ENCODE results near the gene BPIFB2.
"Not testable (repeated sequence)": the region's sequence is repeated elsewhere in the genome, so short reads cannot be mapped to it uniquely, and the experiment has no call there.

Gene BPIFB2

GRCh38 chr20:32971703-32972161 is 35.8 kb upstream of the BPIFB2 start:
- no peak for DNase-seq

DNA sequence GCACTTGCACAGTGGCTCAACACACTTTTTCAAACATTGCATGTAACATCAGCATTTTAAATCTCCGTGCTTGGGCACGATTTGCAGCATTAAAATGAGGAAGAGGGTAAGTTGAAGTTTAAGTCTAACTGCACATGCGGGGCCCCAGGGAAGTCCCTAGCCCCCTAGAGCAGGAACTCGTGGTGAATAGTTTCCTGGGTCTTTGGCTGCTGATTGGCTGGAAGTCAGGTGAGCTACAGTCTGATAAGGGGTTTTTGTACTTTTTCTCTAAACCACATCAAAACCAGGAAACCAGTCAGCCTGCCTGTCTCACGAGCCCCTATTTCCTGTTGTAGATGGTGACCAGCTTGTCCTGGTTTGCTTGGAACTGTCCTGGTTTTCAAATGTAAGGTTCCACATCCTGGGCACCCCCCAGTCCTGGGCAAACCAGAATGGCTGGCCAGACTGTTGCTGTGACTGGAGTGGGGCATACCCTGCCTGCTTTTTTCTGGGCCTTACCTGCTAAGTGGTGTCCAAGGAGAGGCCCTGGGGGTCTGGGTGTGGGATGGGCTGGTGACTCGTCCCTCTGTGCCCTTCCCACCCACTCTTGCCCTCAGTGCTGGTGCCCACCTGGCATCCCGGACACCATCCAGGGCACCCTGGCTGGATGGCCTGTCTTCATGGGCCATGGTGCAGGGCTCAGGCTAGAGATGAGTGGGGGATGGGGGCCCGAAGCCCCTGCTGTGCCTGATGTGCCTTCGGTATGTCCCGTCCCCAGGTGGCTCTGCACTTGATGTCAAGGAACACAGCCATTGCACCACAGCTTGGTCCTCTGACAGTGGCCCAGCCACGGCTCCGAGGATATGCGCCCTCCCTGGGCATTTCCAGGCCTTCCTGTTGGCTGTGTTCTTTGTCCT is 35.1 kb upstream of the BPIFB2 start:
- no peak for DNase-seq

DNA sequence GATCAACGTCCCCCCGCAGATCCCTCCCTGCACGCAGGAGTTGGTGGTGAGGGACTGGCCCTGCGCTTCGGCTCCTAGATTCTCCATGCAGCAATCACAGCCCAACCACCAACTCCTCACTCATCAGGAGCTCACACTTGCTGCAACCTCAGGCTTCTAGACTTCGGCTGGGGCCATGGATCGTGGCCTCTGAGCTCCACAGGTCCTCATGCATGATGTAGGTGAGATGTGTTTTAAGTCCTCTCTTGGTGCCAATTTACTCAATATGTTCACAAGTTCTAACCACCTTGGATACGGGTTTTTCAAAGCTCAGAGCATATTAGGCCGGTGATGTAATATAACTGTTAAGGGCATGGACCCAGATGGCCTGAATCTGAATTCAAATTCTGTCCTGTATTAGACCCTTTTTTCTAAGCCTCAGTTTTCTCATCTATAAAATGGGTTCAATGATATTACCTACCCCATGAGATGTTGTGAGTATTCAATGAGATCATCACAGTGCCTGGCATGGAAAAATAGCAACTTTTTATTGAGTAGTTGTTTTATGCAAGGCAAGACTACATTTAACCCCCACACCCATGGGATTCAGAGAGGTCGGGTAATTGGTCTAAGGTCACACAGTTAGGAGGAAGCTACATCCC is 34.3 kb upstream of the BPIFB2 start:
- DNase-seq: no peak

DNA sequence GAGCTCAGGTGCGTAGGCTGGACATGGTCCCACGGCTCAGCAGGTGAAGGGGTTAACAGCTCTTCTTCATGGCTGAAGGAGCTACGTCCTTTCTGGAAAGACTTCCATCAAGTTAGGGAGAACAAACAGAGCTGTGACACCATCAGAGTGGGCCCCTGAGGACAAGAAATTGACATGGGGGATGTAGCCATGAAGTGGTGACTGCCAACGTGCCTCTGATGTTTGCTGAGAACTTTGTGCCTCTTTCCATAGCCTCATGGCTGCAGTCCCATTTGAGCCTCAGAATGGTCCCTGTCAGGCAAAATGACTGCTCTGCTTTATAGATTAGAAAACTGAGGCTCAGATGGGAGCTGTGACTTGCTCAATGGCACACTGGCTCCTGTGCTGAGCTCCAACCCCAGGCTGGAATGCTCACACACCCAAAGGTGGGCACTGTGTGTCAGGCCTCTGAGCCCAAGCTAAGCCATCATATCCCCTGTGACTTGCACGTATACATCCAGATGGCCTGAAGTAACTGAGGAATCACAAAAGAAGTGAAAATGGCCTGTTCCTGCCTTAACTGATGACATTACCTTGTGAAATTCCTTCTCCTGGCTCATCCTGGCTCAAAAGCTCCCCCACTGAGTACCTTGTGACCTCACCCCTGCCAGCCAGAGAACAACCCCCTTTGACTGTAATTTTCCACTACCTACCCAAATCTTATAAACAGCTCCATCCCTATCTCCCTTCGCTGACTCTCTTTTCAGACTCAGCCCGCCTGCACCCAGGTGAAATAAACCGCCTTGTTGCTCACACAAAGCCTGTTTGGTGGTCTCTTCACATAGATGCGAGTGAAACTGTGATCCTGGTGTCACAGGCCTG is 33.1 kb upstream of the BPIFB2 start:
- DNase-seq: not testable (repeated sequence)

DNA sequence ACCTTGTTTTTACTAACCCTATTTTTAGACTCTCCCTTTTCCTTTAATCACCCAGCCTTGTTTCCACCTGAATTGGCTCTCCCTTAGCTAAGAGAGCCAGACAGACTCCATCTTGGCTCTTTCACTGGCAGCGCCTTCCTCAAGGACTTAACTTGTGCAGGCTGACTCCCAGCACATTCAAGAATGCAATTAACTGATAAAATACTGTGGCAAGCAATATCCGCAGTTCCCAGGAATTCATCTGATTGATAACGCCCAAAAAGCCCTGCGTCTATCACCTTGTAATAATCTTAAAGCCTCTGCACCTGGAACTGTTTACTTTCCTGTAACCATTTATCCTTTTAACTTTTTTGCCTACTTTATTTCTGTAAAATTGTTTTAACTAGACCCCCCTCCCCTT is 32.4 kb upstream of the BPIFB2 start:
- not testable (repeated sequence) for DNase-seq

GRCh38 chr20:32975698-32976674 is 31.5 kb upstream of the BPIFB2 start:
- DNase-seq: no peak

GRCh38 chr20:32976746-32977145 is 30.8 kb upstream of the BPIFB2 start:
- no peak for DNase-seq

- DNase-seq: no peak
Observed at GRCh38 chr20:32977281-32978008, 30.1 kb upstream of the BPIFB2 start.

DNA sequence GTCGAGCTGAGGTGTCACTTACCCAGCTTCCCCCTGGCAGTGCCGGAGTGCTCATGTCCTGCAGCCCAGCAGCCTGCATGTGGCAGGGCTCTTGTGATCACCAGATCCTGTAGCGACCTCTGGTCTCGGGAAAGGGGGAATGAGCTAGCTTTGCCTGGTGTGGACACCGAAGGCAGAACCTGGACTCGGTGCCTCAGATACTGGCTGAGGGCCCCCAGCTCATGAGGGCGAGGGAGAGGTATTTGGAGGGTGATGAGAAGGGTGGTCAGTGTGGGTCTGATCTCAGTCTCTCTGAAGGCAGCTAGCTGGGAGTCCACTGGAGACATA is 29.5 kb upstream of the BPIFB2 start:
- DNase-seq: no peak

GRCh38 chr20:32979201-32979998 is 28.1 kb upstream of the BPIFB2 start:
- DNase-seq: no peak

GRCh38 chr20:32980131-32980941 is 27.2 kb upstream of the BPIFB2 start:
- DNase-seq: no peak

GRCh38 chr20:32980990-32981389 is 26.5 kb upstream of the BPIFB2 start:
- no peak for DNase-seq

DNA sequence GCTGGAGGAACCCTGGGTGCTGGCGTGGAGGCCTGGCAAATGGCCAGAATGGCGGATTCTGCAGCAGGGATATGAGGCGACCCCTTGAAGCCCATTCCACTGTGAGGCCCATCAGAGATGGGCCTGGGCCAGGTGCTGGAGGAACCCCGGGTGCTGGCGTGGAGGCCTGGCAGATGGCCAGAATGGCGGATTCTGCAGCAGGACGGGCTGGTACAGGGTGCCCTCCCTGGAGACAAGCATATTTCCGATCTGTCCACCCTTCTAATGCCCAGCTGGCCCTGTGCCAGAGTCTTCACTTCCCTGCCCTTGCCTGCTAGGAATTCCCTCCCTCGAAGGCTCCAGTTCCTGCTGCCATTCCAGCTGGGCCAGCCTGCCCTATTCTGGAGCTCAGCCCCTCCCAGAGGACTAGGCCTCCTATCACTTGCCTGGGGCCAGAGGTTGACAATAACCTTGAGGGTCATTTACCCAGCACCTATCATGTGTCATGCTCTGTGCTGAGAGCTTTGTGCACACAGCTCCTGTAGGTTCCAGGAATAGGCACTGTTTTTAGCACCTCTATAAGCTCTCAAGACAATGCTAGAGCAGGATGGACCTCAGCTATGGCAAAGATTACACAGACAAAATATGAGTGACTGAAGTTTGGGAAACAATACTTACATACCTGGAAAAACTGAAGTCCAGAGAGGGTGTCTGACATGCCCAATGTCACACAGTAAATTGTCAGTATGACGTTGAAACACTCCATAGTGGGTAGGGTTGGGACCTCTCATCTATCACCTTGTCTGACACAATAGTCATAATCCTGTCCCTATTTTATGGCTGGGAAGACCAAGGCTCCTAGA is 24.7 kb upstream of the BPIFB2 start:
- no peak for DNase-seq

DNA sequence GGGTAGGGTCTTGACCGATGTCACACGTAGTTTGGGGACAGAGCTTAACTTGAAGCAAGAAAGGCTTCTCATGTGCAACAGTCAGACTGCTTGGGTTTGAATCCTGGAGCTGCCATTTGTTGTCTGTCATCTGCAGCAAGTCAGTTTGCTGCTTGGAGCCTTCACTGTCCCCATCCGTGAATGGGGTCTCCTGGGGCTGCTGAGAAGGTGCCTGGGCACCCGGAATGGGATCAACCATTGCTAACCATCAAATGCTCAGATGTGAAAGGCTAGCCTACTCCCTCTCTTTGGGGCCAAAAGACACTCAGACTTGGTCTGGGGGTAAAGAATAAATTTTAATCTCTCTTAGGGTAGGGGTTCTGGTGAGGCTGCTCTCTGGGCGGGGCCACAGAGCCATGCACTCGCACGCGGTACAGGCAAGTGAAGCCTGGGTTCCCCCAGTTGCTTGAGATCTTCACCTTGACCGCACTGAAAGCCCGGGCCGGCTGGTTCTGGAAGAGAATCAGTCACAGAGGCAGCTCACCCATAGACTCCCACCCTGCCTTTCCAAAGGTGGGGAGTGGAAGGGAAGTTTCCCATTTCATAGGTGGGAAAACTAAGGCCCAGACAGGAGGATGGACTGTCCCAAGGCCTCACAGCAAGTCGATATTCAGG is 23.9 kb upstream of the BPIFB2 start:
- DNase-seq: no peak

DNA sequence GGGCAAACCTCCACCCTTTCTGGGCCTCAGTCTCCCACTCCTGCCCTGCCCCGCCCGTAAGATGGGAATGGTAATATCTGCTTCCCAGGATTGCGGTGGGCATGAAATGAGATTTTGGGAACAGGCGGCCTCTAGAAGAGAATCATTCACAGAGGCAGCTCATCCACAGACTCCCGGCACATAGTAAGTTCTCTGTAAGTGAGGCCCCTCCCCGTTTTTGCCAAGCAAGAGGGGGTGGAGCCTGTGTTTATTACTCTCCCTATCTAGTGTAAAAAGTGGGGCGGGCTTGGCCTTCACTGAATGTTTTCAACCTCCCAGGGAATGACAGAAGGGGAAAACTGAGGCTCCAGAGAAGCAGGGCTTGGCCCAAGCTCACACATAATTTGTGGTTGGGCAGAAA is 23.3 kb upstream of the BPIFB2 start:
- DNase-seq: no peak

GRCh38 chr20:32984631-32985354 is 22.7 kb upstream of the BPIFB2 start:
- DNase-seq: no peak

DNA sequence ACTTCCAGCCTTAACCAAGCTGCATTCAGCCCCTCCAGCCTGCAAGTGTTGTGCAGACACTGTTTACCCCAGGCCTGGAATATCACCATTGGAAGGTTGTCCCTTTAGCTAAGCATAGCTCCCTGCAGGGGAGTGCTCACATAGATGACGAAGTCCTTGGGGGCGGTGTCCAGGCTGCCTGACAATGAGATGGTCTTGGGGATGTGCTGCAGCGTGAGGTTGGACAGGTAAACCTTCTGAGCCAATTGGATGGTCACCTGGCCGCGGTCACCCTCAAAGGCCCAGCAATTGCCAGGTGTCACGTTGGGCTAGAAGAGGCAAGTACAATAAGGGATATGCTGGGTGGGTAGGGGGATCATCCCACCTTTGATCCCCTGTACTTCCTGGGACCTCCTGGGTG is 21.9 kb upstream of the BPIFB2 start:
- no peak for DNase-seq

Measured in NCI-H510A (cell line).